ENCODE results near the gene REV1.
"Not testable (repeated sequence)": the region's sequence is repeated elsewhere in the genome, so short reads cannot be mapped to it uniquely, and the experiment has no call there.

Gene REV1

GRCh38 chr2:99481941-99482340, 7.9 kb downstream of the REV1 start:
- Histone ChIP-seq H3K4me3 (ENCODE audit: low read depth, low read length) (no peak overlapping the region), H3K27me3 (ENCODE audit: control insufficient read depth, insufficient read depth, low read length) (no peaks in the 10 kb centered on the region), H3K9ac (ENCODE audit: low read depth, low read length) (no peak overlapping the region), H3K9me3 (ENCODE audit: control insufficient read depth, insufficient read depth, low read length) (no peaks in the 10 kb centered on the region), H3K4me1 (ENCODE audit: control insufficient read depth, insufficient read depth, low read length) (peaks cover 7% of the 10 kb centered on the region), H3K36me3 (ENCODE audit: control insufficient read depth, insufficient read depth, low read length) (no peaks in the 10 kb centered on the region)

DNA sequence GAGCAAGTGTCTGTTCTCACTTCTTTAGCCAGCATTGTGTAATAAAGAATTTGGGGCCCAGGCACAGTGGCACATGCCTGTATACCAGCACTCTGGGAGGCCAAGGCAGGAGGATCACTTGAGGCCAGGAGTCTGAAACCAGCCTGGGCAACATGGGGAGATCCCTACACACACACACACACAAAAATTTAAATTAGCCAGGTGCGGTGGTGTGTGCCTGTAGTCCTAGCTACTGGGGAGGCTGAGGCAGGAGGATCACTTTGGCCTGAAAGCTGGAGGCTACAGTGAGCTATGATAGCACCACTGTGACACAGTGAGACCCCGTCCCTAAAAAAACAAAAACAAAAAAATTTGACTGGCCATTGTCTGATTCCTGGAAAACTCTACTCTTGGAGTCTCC, 8.3 kb downstream of the REV1 start:
- no peaks in the 10 kb centered on the region for H3K27me3 ChIP-seq (ENCODE audit: control insufficient read depth, insufficient read depth, low read length)
- peaks cover 7% of the 10 kb centered on the region for H3K4me1 ChIP-seq (ENCODE audit: control insufficient read depth, insufficient read depth, low read length)
- no peak overlapping the region for H3K9ac ChIP-seq (ENCODE audit: low read depth, low read length)
- H3K9me3 ChIP-seq (ENCODE audit: control insufficient read depth, insufficient read depth, low read length), result no peaks in the 10 kb centered on the region
- no peaks in the 10 kb centered on the region for H3K36me3 ChIP-seq (ENCODE audit: control insufficient read depth, insufficient read depth, low read length)
- no peak overlapping the region for H3K4me3 ChIP-seq (ENCODE audit: low read depth, low read length)

DNA sequence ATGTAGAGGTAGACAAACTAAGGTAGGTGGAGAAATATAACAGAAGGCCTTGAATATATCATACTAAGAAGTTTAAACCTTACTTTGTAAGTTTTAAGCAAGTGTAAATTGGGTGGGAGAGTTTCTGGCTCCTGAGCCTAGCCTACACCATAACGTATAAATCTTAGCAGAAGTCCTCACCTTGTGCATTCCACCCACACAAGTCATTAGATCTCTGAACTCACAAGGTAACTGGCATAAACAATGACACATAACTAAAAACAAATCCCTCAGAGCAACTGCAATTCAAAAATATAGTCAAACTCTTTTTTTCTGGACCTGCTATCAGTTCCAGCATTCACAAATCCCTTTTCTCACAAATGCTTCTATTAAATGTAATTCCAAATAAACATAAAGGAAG, 9.4 kb downstream of the REV1 start:
- no peaks in the 10 kb centered on the region for H3K27me3 ChIP-seq (ENCODE audit: control insufficient read depth, insufficient read depth, low read length)
- no peaks in the 10 kb centered on the region for H3K36me3 ChIP-seq (ENCODE audit: control insufficient read depth, insufficient read depth, low read length)
- peaks cover 8% of the 10 kb centered on the region for H3K4me1 ChIP-seq (ENCODE audit: control insufficient read depth, insufficient read depth, low read length)
- H3K4me3 ChIP-seq (ENCODE audit: low read depth, low read length), result no peak overlapping the region
- H3K9ac ChIP-seq (ENCODE audit: low read depth, low read length), result no peak overlapping the region
- no peaks in the 10 kb centered on the region for H3K9me3 ChIP-seq (ENCODE audit: control insufficient read depth, insufficient read depth, low read length)

DNA sequence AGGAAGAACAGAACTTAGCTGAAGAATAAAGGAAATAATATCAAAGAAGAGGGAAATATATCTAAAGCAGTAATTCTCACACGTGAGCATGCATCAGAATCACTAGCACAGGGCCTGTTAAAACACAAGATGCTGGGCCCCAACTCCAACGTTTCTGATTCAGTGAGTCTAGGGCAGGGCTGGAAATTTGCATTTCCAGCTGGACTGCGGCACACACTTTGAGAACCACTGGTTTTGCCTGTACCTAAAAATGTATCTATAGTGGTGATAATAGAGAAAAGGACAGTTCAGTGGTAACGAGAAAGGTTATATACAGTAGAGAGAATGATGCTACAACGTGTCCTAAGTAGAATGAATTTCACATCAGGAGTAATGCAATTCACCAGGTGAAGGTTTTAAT, 11.2 kb downstream of the REV1 start:
- Histone ChIP-seq H3K36me3 (ENCODE audit: control insufficient read depth, insufficient read depth, low read length) (no peaks in the 10 kb centered on the region), H3K27me3 (ENCODE audit: control insufficient read depth, insufficient read depth, low read length) (no peaks in the 10 kb centered on the region), H3K9me3 (ENCODE audit: control insufficient read depth, insufficient read depth, low read length) (no peaks in the 10 kb centered on the region), H3K9ac (ENCODE audit: low read depth, low read length) (no peak overlapping the region), H3K4me3 (ENCODE audit: low read depth, low read length) (no peak overlapping the region), H3K4me1 (ENCODE audit: control insufficient read depth, insufficient read depth, low read length) (peaks cover 18% of the 10 kb centered on the region)

DNA sequence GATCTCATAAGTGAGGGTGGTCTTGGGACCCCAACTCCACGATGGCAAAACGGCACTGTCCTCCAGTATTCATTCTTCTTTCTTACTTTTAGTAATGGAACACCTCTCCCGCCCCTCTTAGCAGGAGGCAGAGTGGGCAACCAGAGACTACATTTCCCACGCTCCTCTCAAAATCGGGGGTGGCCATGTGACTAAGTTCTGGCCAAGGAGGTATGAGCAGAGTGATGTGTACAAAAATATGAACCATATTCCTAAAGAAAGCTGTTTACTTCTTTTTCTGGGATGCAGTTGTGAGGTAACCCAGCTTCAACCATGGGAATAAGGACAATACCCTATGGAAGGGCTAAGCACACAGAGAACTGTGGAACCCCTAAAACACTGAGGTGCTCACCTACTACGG, 12.8 kb downstream of the REV1 start:
- Histone ChIP-seq H3K36me3 (ENCODE audit: control insufficient read depth, insufficient read depth, low read length) (no peaks in the 10 kb centered on the region), H3K4me3 (ENCODE audit: low read depth, low read length) (no peak overlapping the region), H3K27me3 (ENCODE audit: control insufficient read depth, insufficient read depth, low read length) (no peaks in the 10 kb centered on the region), H3K9me3 (ENCODE audit: control insufficient read depth, insufficient read depth, low read length) (no peaks in the 10 kb centered on the region), H3K4me1 (ENCODE audit: control insufficient read depth, insufficient read depth, low read length) (peaks cover 18% of the 10 kb centered on the region), H3K9ac (ENCODE audit: low read depth, low read length) (no peak overlapping the region)

GRCh38 chr2:99476629-99477028, 13.2 kb downstream of the REV1 start:
- H3K27me3 ChIP-seq (ENCODE audit: control insufficient read depth, insufficient read depth, low read length), result no peaks in the 10 kb centered on the region
- H3K4me3 ChIP-seq (ENCODE audit: low read depth, low read length), result no peak overlapping the region
- H3K4me1 ChIP-seq (ENCODE audit: control insufficient read depth, insufficient read depth, low read length), result peaks cover 18% of the 10 kb centered on the region
- no peak overlapping the region for H3K9ac ChIP-seq (ENCODE audit: low read depth, low read length)
- no peaks in the 10 kb centered on the region for H3K36me3 ChIP-seq (ENCODE audit: control insufficient read depth, insufficient read depth, low read length)
- no peaks in the 10 kb centered on the region for H3K9me3 ChIP-seq (ENCODE audit: control insufficient read depth, insufficient read depth, low read length)

- H3K27me3 ChIP-seq (ENCODE audit: control insufficient read depth, insufficient read depth, low read length); H3K4me3 ChIP-seq (ENCODE audit: low read depth, low read length); H3K36me3 ChIP-seq (ENCODE audit: control insufficient read depth, insufficient read depth, low read length); H3K9ac ChIP-seq (ENCODE audit: low read depth, low read length); H3K9me3 ChIP-seq (ENCODE audit: control insufficient read depth, insufficient read depth, low read length): not testable (repeated sequence)
- H3K4me1 ChIP-seq (ENCODE audit: control insufficient read depth, insufficient read depth, low read length), result peaks cover 18% of the 10 kb centered on the region
Measured at GRCh38 chr2:99475095-99475494, 14.7 kb downstream of the REV1 start.

DNA sequence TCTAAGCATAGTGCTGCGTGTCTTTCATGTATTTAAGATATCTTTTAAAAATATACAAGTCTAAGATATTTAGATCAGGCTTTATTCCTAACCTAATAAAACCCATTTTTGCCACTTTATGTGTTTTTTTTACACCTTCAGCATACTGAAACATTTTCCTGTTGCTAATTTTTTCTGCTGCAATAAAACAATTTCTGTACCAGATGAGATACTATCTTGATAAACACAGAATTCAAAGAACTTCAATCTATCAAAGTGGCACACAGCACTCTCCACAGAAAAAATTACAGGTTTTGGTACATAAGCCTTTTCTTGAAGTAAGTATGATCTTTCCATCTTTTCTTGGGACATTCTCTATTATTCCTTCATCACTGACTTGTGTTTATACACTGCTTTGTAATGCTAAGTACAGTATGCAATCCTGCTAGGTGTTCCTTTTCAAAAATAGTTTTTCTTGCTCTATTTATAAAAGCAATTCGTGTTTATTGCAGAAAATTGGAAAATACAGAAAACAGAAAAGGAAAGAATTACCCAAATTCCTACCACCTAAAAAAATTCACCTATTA, 16.2 kb downstream of the REV1 start:
- H3K27me3 ChIP-seq (ENCODE audit: control insufficient read depth, insufficient read depth, low read length), result no peaks in the 10 kb centered on the region
- H3K36me3 ChIP-seq (ENCODE audit: control insufficient read depth, insufficient read depth, low read length), result no peaks in the 10 kb centered on the region
- H3K4me1 ChIP-seq (ENCODE audit: control insufficient read depth, insufficient read depth, low read length), result peaks cover 18% of the 10 kb centered on the region
- H3K9ac ChIP-seq (ENCODE audit: low read depth, low read length), result peak overlapping the region; percentile 32
- no peak overlapping the region for H3K4me3 ChIP-seq (ENCODE audit: low read depth, low read length)
- H3K9me3 ChIP-seq (ENCODE audit: control insufficient read depth, insufficient read depth, low read length), result no peaks in the 10 kb centered on the region

DNA sequence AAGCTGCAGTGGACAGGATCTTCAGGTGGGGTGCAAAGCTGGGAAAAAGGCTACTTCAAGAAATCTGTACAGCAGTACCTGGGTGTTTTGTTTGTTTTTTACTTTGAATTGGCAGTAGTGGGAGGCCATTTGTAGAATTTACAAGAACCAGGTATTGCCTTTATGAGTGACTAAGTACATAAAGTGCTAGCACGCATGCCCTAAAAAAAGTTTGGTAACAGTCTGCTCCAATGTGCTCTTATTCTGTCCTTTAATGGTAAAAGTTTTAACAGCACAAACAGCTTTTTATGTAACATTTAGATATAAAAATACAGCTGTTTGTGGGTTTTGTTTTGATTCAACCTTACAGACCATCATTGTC, 17.2 kb downstream of the REV1 start:
- Histone ChIP-seq H3K9ac (ENCODE audit: low read depth, low read length) (no peak overlapping the region), H3K27me3 (ENCODE audit: control insufficient read depth, insufficient read depth, low read length) (no peaks in the 10 kb centered on the region), H3K9me3 (ENCODE audit: control insufficient read depth, insufficient read depth, low read length) (no peaks in the 10 kb centered on the region), H3K4me3 (ENCODE audit: low read depth, low read length) (no peak overlapping the region), H3K4me1 (ENCODE audit: control insufficient read depth, insufficient read depth, low read length) (peaks cover 18% of the 10 kb centered on the region), H3K36me3 (ENCODE audit: control insufficient read depth, insufficient read depth, low read length) (no peaks in the 10 kb centered on the region)

- Histone ChIP-seq H3K36me3 (ENCODE audit: control insufficient read depth, insufficient read depth, low read length) (no peaks in the 10 kb centered on the region), H3K9ac (ENCODE audit: low read depth, low read length) (no peak overlapping the region), H3K9me3 (ENCODE audit: control insufficient read depth, insufficient read depth, low read length) (no peaks in the 10 kb centered on the region), H3K4me3 (ENCODE audit: low read depth, low read length) (no peak overlapping the region), H3K27me3 (ENCODE audit: control insufficient read depth, insufficient read depth, low read length) (no peaks in the 10 kb centered on the region), H3K4me1 (ENCODE audit: control insufficient read depth, insufficient read depth, low read length) (peaks cover 18% of the 10 kb centered on the region)
Measured at GRCh38 chr2:99471654-99472599, 17.9 kb downstream of the REV1 start.

- H3K9ac ChIP-seq (ENCODE audit: low read depth, low read length), result no peak overlapping the region
- peaks cover 18% of the 10 kb centered on the region for H3K4me1 ChIP-seq (ENCODE audit: control insufficient read depth, insufficient read depth, low read length)
Measured at GRCh38 chr2:99470957-99471356, 18.9 kb downstream of the REV1 start.

GRCh38 chr2:99470459-99470858, 19.4 kb downstream of the REV1 start:
- H3K4me3 ChIP-seq (ENCODE audit: low read depth, low read length); H3K9me3 ChIP-seq (ENCODE audit: control insufficient read depth, insufficient read depth, low read length); H3K9ac ChIP-seq (ENCODE audit: low read depth, low read length); H3K27me3 ChIP-seq (ENCODE audit: control insufficient read depth, insufficient read depth, low read length); H3K36me3 ChIP-seq (ENCODE audit: control insufficient read depth, insufficient read depth, low read length): not testable (repeated sequence)
- H3K4me1 ChIP-seq (ENCODE audit: control insufficient read depth, insufficient read depth, low read length), result peaks cover 16% of the 10 kb centered on the region

More at GRCh38 chr2:99470957-99471356, 18.9 kb downstream of the REV1 start:
- Histone ChIP-seq H3K36me3 (ENCODE audit: control insufficient read depth, insufficient read depth, low read length) (no peaks in the 10 kb centered on the region), H3K4me3 (ENCODE audit: low read depth, low read length) (no peak overlapping the region), H3K27me3 (ENCODE audit: control insufficient read depth, insufficient read depth, low read length) (no peaks in the 10 kb centered on the region), H3K9me3 (ENCODE audit: control insufficient read depth, insufficient read depth, low read length) (no peaks in the 10 kb centered on the region)

All from iPS-15b (cell line).